Thoracic aorta (tissue), 2 donors: ENCODE data around the gene CDH12. TPM values are rescaled to one million over a fixed set of nuclear protein-coding genes. Genes with fewer than 3 reads are reported as not detected.

Experiments used
- ATAC-seq: fragments of 150-250 bp; one replicate; pipeline ENCODE4 v1.8.0; 2017; ENCODE audit warnings: low read depth; ENCODE audit not compliant: insufficient number of reproducible peaks, low FRiP score
- DNase-seq: peaks from one replicate; pipeline ENCODE4 v3.0.0-alpha.2; 2020; ENCODE audit warnings: low spot score
- H3K27ac ChIP-seq, 2 donors: fragments of 200-600 bp; sonication (generic); 1 replicate in 1 of 2; 2 replicates in 1 of 2; pipeline ENCODE4 v1.5.1; 2016; ENCODE audit warnings: mild to moderate bottlenecking in 2 of 2, moderate library complexity in 2 of 2
- H3K27me3 ChIP-seq: fragments of 200-600 bp; sonication (generic); replicated peaks from 2 replicates; pipeline ENCODE4 v1.6.0; 2016; ENCODE audit warnings: mild to moderate bottlenecking; ENCODE audit not compliant: insufficient read depth
- H3K36me3 ChIP-seq: fragments of 200-600 bp; sonication (generic); one replicate; pipeline ENCODE4 v1.5.1; 2016
- H3K4me1 ChIP-seq, 2 donors: fragments of 200-600 bp; sonication (generic); 1 replicate in 1 of 2; 2 replicates in 1 of 2; pipeline versions ENCODE4 v1.5.1 to v1.6.0; 2016; ENCODE audit warnings: low read depth in 2 of 2, mild to moderate bottlenecking in 1 of 2; ENCODE audit not compliant: control insufficient read depth in 1 of 2
- H3K4me3 ChIP-seq: fragments of 200-600 bp; sonication (generic); 2 replicates; pipeline ENCODE4 v1.5.1; 2016; ENCODE audit warnings: mild to moderate bottlenecking
- H3K9me3 ChIP-seq: fragments of 200-600 bp; sonication (generic); 2 replicates; pipeline ENCODE4 v1.5.1; 2016
- CTCF ChIP-seq: fragments of 200-600 bp; sonication (generic); IDR thresholded peaks from one replicate; pipeline ENCODE4 v1.5.1; 2019; ENCODE audit warnings: antibody characterized with exemption
- total RNA-seq, 2 donors: library from RNA; depleted of rRNA; stranded (reverse); fragments of >200 nt; gene quantifications; one replicate each; pipeline versions ENCODE4 v1.1.0 to v1.2.3, GENCODE V29; 2016

Gene CDH12
- total RNA-seq, 2 donors from 2014 or later: not detected

- Histone ChIP-seq H3K4me1 (no peaks in the 10 kb centered on the region), H3K27me3 (no peaks in the 10 kb centered on the region), H3K4me3 (no peak overlapping the region), H3K9me3 (no peaks in the 10 kb centered on the region), H3K27ac (no peak overlapping the region), H3K36me3 (no peaks in the 10 kb centered on the region)
- no peak for DNase-seq
- no peak for ATAC-seq
- no peak for TF ChIP-seq CTCF
Measured at GRCh38 chr5:22560147-22560546, 293.0 kb downstream of the CDH12 start.

GRCh38 chr5:22557251-22557650, 295.9 kb downstream of the CDH12 start:
- H3K27me3 ChIP-seq: no peaks in the 10 kb centered on the region
- no peaks in the 10 kb centered on the region for H3K36me3 ChIP-seq
- no peak for TF ChIP-seq CTCF
- H3K4me1 ChIP-seq: no peaks in the 10 kb centered on the region
- H3K9me3 ChIP-seq: no peaks in the 10 kb centered on the region
- DNase-seq (no peak), ATAC-seq (no peak)
- no peak overlapping the region for H3K4me3 ChIP-seq
- H3K27ac ChIP-seq: no peak overlapping the region

GRCh38 chr5:22554475-22554874, 298.7 kb downstream of the CDH12 start:
- DNase-seq: no peak
- no peak overlapping the region for H3K27ac ChIP-seq
- no peaks in the 10 kb centered on the region for H3K4me1 ChIP-seq
- no peak for ATAC-seq
- H3K27me3 ChIP-seq: no peaks in the 10 kb centered on the region
- no peak overlapping the region for H3K4me3 ChIP-seq
- TF ChIP-seq CTCF: no peak
- H3K36me3 ChIP-seq: no peaks in the 10 kb centered on the region
- H3K9me3 ChIP-seq: no peaks in the 10 kb centered on the region

GRCh38 chr5:22549876-22550671, 303.1 kb downstream of the CDH12 start:
- ATAC-seq (no peak), DNase-seq (no peak)
- Histone ChIP-seq H3K27me3 (no peaks in the 10 kb centered on the region), H3K4me3 (no peak overlapping the region), H3K36me3 (no peaks in the 10 kb centered on the region), H3K27ac (no peak overlapping the region), H3K9me3 (no peaks in the 10 kb centered on the region), H3K4me1 (no peaks in the 10 kb centered on the region)
- no peak for TF ChIP-seq CTCF

GRCh38 chr5:22542340-22542739, 310.8 kb downstream of the CDH12 start:
- Histone ChIP-seq H3K9me3 (no peaks in the 10 kb centered on the region), H3K27me3 (no peaks in the 10 kb centered on the region), H3K27ac (no peak overlapping the region), H3K4me3 (no peak overlapping the region), H3K36me3 (no peaks in the 10 kb centered on the region), H3K4me1 (no peaks in the 10 kb centered on the region)
- ATAC-seq (no peak), DNase-seq (no peak)
- TF ChIP-seq CTCF: no peak
